PC-3 (cell line): ENCODE data around the gene BASP1. TPM values are rescaled to one million over a fixed set of nuclear protein-coding genes. Genes with fewer than 3 reads are reported as not detected.
A peak's percentile ranks its signal among the peaks of the same experiment; 100 is the strongest.

ENCODE experiments used
- ATAC-seq: fragments of 200-7000 bp; cut with Tn5 transposase; 2 replicates; pipeline ENCODE4 v1.9.1; 2020; ENCODE audit warnings: mild to moderate bottlenecking, moderate library complexity
- BruUV-seq: library from RNA; stranded (reverse); fragments of 400-500 nt; replicated peaks from 2 replicates; lab custom pipeline; 2021; lab: Mats Ljungman, UMichigan
- CTCF ChIA-PET: fragments of 300-600 bp; sonication (Branson Sonifier 250); formaldehyde crosslinking; loops from one replicate; lab custom pipeline; 2022; ENCODE audit warnings: antibody characterized with exemption; lab: Charles Lee
- POLR2A ChIA-PET: fragments of 300-600 bp; sonication (Branson Sonifier 250); formaldehyde crosslinking; loops from one replicate; lab custom pipeline; 2022; ENCODE audit warnings: antibody characterized with exemption; ENCODE audit not compliant: unreplicated experiment; lab: Charles Lee
- DNase-seq: peaks from one replicate; pipeline ENCODE4 v3.0.0-alpha.2; 2015
- H2AFZ ChIP-seq: fragments of 300-600 bp; sonication (generic); 2 replicates; pipeline ENCODE4 v1.6.0; 2016; ENCODE audit warnings: antibody characterized with exemption, low read length
- H3F3A ChIP-seq: fragments of 300-600 bp; sonication (generic); one replicate; pipeline ENCODE4 v1.6.0; 2017; ENCODE audit warnings: antibody characterized with exemption, low read length, control low read depth, mild to moderate bottlenecking; ENCODE audit not compliant: unreplicated experiment
- H3K27ac ChIP-seq: fragments of 300-600 bp; sonication (generic); 2 replicates; pipeline ENCODE4 v1.5.1; 2016; ENCODE audit warnings: mild to moderate bottlenecking, low read length
- H3K27me3 ChIP-seq: fragments of 300-600 bp; sonication (generic); 2 replicates; pipeline ENCODE4 v1.6.1; 2016; ENCODE audit warnings: low read length, mixed read lengths
- H3K36me3 ChIP-seq: fragments of 300-600 bp; sonication (generic); 2 replicates; pipeline ENCODE4 v1.6.1; 2016; ENCODE audit warnings: low read depth, mixed run types, low read length, mixed read lengths
- H3K4me1 ChIP-seq: fragments of 300-600 bp; sonication (generic); 2 replicates; pipeline ENCODE4 v1.5.1; 2016; ENCODE audit warnings: low read length; ENCODE audit not compliant: insufficient read depth
- H3K4me2 ChIP-seq: fragments of 300-600 bp; sonication (generic); 2 replicates; pipeline ENCODE4 v1.6.0; 2016; ENCODE audit warnings: low read length
- H3K4me3 ChIP-seq: fragments of 300-600 bp; sonication (generic); 2 replicates; pipeline ENCODE4 v1.5.1; 2016; ENCODE audit warnings: mild to moderate bottlenecking, low read length, mixed read lengths
- H3K79me2 ChIP-seq: fragments of 300-600 bp; sonication (generic); 2 replicates; pipeline ENCODE4 v1.6.1; 2017; ENCODE audit warnings: low read length, mixed read lengths
- H3K9ac ChIP-seq: fragments of 300-600 bp; sonication (generic); 2 replicates; pipeline ENCODE4 v1.6.0; 2016; ENCODE audit warnings: mild to moderate bottlenecking, low read length
- H3K9me2 ChIP-seq: fragments of 300-600 bp; sonication (generic); replicated peaks from 2 replicates; pipeline ENCODE4 v1.6.1; 2016; ENCODE audit warnings: mixed run types, low read length, mixed read lengths
- H3K9me3 ChIP-seq: fragments of 300-600 bp; sonication (generic); 2 replicates; pipeline ENCODE4 v1.6.1; 2016; ENCODE audit warnings: low read length, mixed read lengths
- H4K20me1 ChIP-seq: fragments of 300-600 bp; sonication (generic); 2 replicates; pipeline ENCODE4 v1.6.1; 2016; ENCODE audit warnings: low read length, mixed read lengths
- EZH2 ChIP-seq: fragments of 300-600 bp; sonication (generic); IDR thresholded peaks from one replicate; pipeline ENCODE4 v1.6.1; 2017; ENCODE audit warnings: antibody characterized with exemption, mild to moderate bottlenecking, low read length; ENCODE audit not compliant: unreplicated experiment
- EZH2phosphoT487 ChIP-seq: fragments of 300-600 bp; sonication (generic); IDR thresholded peaks from 2 replicates; pipeline ENCODE4 v1.6.1; 2018; ENCODE audit warnings: mild to moderate bottlenecking, antibody characterized with exemption, low read length, borderline replicate concordance
- intact Hi-C: fragments of 100-400 bp; cut with micrococcal nuclease; formaldehyde crosslinking; loops from 2 replicates; pipeline ENCODE4 v1.9.0; 2023
- total RNA-seq: library from RNA; depleted of rRNA; stranded (reverse); fragments of >200 nt; gene quantifications from 2 replicates; pipeline ENCODE4 v1.2.3, GENCODE V29; 2014
- TF ChIP-seq, protein P1 (sequence below): fragments of 300-600 bp; sonication (generic); conservative IDR thresholded peaks from 2 replicates; pipeline ENCODE4 v1.5.1; 2017; ENCODE audit warnings: antibody characterized with exemption, low read depth, mild to moderate bottlenecking, low read length

Gene BASP1
- total RNA-seq, 1 experiment from 2014 or later = 169 TPM

DNA sequence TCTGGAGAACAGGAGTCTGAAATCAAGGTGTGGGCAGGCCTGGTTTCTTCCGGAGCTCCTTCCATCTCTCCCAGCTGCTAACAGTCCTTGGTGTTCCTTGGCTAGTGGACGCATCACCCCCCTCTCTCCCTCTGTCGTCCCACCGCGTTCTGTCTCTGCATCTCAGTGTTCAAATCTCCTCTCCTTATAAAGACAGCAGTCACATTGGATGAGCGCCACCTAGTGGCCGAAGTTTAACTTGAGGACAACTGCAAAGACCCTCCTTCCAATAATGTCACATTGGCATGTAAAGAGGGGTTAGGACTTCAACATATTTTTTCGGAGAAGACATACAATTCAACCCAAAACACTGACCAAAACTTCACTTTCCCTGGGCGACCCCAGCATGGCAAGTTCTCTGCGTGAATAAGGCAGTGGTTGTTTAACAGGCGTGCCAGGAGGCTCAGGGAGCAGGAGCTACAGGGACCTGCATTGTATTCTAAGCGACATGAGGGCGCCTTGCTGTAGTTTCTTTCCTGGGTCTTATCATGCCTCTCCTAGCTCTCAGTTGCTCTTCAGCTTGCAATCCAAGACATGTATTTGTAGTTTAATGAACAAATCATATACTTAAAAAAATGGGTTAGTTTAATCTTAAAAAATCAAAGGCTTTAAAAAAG, 27.9 kb upstream of the BASP1 start:
- no peaks in the 10 kb centered on the region for H3K36me3 ChIP-seq
- H4K20me1 ChIP-seq = no peaks in the 10 kb centered on the region
- peak overlapping the region; percentile 1; the same call in 1 of the 2 replicates for H3K27ac ChIP-seq
- DNase-seq (peak; percentile 99), ATAC-seq (peak; percentile 45)
- POLR2A ChIA-PET = no interaction called here
- H3K9me3 ChIP-seq = no peaks in the 10 kb centered on the region
- no peaks in the 10 kb centered on the region for H3K27me3 ChIP-seq
- intact Hi-C loops = loop anchor here (1.0 to 5.0 kb wide), 6 partner anchors 42 to 398 kb away; no protein-coding TSS in a partner anchor
- BruUV-seq = no TSS peak
- H2AFZ ChIP-seq = peak overlapping the region; percentile 49; the same call in 1 of the 2 replicates
- peak overlapping the region; percentile 32 for H3K4me2 ChIP-seq
- H3K9ac ChIP-seq = no peak overlapping the region
- no peaks in the 10 kb centered on the region for H3K9me2 ChIP-seq
- peaks cover 53% of the 10 kb centered on the region for H3K4me1 ChIP-seq
- H3K79me2 ChIP-seq = no peaks in the 10 kb centered on the region
- CTCF ChIA-PET = interaction anchor here (0.6 to 1.7 kb wide), 5 partner anchors 36 to 398 kb away, joined by 3 to 14 read pairs (median 6); partner anchors contain the start of gene MYO10
- no peak for TF ChIP-seq EZH2
- TF ChIP-seq, protein P1, sequence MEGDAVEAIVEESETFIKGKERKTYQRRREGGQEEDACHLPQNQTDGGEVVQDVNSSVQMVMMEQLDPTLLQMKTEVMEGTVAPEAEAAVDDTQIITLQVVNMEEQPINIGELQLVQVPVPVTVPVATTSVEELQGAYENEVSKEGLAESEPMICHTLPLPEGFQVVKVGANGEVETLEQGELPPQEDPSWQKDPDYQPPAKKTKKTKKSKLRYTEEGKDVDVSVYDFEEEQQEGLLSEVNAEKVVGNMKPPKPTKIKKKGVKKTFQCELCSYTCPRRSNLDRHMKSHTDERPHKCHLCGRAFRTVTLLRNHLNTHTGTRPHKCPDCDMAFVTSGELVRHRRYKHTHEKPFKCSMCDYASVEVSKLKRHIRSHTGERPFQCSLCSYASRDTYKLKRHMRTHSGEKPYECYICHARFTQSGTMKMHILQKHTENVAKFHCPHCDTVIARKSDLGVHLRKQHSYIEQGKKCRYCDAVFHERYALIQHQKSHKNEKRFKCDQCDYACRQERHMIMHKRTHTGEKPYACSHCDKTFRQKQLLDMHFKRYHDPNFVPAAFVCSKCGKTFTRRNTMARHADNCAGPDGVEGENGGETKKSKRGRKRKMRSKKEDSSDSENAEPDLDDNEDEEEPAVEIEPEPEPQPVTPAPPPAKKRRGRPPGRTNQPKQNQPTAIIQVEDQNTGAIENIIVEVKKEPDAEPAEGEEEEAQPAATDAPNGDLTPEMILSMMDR = peak; percentile 100
- H3F3A ChIP-seq = no peaks in the 10 kb centered on the region
- no peak overlapping the region for H3K4me3 ChIP-seq

DNA sequence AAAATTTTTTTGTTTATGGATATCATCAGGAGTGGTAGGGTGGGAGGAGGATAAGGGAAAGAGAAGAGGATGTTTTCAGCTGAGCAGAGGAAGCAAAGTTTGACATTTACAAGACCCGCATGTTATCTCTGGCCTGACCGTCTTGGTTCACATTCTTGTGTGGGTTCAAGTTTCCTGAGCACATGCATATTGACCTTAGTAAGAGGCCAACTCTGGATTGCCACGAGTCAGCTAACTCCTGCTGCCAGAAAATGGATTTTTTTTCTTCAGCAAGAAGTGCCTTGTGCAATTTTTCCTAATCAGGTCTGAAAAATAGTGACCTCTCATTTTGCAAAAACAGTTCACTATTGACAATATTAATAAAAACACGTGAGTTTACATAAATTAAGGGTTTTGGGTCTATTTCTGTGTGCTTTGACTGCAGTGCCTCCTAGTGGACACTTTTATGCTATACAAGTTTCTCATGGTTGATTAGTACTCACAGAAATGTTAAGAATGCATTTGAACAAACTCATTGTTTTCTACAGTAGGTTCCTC, 27.1 kb upstream of the BASP1 start:
- TF ChIP-seq EZH2 = no peak
- TF ChIP-seq, protein P1 = peak; percentile 100
- TF ChIP-seq EZH2phosphoT487 = no peak
- ATAC-seq = peak; percentile 31
- ChIA-PET POLR2A (no interaction called here), CTCF (interaction anchor here (0.6 to 1.7 kb wide), 6 partner anchors 36 to 399 kb away, joined by 3 to 14 read pairs (median 4); partner anchors contain the start of gene MYO10)
- Histone ChIP-seq H4K20me1 (no peaks in the 10 kb centered on the region), H3K79me2 (no peaks in the 10 kb centered on the region), H3K9me3 (no peaks in the 10 kb centered on the region), H3K27ac (peak overlapping the region; percentile 1; the same call in 1 of the 2 replicates), H3K4me1 (peaks cover 52% of the 10 kb centered on the region), H3K4me2 (peak overlapping the region; percentile 32), H3K36me3 (no peaks in the 10 kb centered on the region), H3K9me2 (no peaks in the 10 kb centered on the region), H3K9ac (no peak overlapping the region), H3K27me3 (no peaks in the 10 kb centered on the region), H3K4me3 (no peak overlapping the region), H3F3A (no peaks in the 10 kb centered on the region), H2AFZ (peak overlapping the region; percentile 4)
- intact Hi-C loops = loop anchor here (1.0 kb wide), 2 partner anchors 256 to 399 kb away; no protein-coding TSS in a partner anchor
- no TSS peak for BruUV-seq
- peak; percentile 90 for DNase-seq
